ENCODE results near the gene CENPO.

Gene CENPO

DNA sequence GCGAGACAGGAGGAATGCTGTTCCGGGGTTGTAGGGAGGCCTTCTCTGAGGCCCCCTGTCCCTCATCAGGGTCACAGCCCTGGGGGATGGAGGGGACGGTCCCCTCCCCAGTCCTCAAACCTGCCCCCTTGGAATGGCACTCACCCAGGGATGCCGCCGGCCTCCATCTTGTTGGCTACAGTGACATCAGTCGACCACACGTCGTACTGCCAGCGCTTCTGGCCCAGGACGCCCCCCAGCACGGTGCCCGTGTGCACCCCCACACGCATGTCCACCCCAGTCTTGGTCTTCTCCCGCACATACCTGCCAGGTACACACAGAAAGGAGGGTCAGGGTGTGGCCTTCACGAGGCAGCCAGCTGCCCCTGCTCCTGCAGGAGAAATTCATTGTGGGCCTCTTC, 46.5 kb downstream of the CENPO start:
- no peak for DNase-seq

DNA sequence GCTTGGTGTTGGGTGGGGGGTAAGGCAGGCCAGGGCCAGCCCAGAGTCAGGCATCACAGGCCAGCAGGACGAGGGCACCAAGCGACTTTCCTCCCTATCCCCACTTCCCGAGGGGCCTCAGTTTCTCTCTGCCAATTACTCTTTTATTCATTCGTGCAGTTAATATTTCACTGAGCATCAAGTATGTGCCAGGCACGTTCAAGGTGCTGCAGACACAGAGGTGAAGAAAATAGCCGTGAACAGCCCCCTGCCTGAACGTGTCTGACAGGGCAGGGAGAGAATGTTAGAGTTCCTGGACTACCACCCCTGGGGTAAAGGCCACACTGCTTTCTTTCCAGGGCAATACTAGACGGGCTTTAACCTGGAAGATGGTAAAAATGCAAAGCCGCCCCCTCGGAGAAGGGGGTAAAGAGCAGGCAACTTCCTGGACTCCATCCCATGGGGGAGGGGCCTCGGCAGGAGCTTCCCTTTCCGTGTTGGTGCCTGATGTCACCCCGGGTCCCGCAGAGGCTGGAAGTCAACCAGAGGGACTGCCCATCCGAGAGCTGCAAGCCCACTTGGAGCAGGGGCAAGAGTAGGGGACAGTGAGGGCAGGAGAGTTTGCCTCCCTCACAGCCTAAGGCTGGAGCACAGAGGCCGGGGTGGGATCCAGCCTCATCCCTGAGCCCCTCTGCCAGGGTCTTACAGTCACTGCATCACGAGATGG, 47.1 kb downstream of the CENPO start:
- no peak for DNase-seq

DNA sequence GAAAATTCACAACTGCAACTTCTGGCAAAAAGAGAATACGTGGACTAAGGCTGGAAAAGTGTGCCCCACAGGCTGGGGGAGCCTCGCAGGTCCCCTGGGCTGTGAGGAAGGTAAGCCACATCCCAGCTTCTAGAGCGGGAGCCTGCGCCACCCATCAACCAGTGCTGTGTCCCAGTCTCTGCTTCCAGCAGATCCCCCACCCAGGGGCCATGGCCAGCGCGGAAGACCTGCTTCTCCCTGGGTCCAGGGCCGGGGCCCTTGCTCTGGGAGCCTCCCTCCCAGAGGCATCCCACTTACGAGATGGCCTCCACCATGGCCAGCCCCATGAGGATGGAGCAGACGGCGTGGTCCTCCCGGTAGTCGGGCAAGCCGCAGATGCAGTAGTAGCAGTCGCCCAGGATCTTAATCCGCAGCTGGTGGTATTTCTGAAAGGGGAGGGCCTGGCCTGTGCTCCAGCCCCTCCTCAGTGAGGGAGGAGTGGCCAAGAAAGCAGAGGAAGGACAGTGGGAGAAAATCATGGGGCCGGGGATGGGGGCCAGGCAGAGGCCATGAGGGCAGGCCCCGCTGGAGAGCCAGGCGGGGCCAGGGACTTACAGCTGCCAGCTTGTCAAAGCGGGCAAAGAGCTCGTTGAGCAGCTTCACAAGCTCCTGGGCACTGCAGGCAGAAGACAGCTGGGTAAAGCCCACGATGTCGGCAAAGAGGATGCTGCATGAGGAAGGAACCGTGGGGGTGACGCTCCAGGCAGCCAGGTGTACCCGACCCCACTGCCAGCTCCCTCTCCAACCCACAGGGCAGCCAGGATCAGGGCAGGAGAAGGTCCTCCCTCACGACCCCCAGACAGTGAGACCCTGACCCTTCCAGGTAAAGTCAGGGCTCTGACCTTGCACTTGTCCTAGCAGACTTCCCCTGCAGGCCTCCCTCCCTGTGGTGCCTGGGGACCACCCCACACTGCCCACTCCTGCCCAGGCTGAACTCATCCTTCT, 48.0 kb downstream of the CENPO start:
- peak; percentile 37 for DNase-seq

- no peak for DNase-seq
These were observed 49.1 kb downstream of the CENPO start for GRCh38 chr2:24842081-24843050.

DNA sequence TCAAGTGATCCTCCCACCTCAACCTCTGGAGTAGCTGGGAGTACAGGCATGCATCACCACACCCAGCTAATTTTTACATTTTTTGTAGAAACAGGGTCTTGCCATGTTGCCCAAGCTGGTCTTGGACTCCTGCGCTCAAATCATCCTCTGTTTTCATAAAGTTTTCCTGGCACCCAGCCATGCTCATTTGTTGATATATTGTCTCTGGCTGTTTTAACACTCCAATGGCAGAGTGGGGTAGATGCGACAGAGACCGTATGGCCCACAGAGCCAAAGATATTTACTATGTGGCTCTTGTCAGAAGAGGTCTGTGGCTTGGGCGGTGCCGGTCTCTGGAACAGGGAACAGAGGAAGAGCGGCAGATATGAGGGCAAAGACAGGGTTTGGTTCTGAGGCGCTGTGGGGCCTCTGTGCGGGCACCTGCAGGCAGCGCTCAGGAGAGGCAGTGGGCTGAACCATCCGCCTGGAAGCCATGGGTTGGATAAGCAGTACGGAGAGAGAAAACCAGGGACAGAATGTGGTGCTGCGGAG, 50.2 kb downstream of the CENPO start:
- DNase-seq = no peak

- no peak for DNase-seq
These were observed 50.9 kb downstream of the CENPO start for GRCh38 chr2:24844023-24844685.

- DNase-seq = no peak
These were observed 52.5 kb downstream of the CENPO start for GRCh38 chr2:24845691-24846090.

GRCh38 chr2:24850944-24851343, 57.7 kb downstream of the CENPO start:
- DNase-seq = no peak

DNA sequence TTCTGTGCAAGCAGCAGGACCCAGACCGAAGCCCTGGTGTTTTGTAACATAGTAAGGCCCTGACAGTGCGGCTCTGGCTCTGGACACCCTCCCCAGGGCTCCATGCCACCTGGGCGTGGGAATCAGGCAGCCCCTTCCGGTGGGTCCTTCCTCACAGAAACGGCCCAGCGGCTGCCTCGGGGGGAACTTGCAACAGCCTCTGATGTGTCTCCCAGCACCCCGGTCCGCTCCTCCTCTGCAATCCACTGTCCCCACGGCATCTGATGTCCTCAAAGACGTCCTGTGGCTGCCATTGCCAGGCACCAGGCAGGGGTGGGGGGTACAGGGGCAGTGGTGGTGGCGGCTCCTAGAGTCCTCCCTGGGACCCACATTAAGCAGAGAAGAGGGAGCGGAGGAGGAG, 58.8 kb downstream of the CENPO start:
- DNase-seq = no peak

GRCh38 chr2:24852431-24853020, 59.3 kb downstream of the CENPO start:
- DNase-seq = no peak

DNA sequence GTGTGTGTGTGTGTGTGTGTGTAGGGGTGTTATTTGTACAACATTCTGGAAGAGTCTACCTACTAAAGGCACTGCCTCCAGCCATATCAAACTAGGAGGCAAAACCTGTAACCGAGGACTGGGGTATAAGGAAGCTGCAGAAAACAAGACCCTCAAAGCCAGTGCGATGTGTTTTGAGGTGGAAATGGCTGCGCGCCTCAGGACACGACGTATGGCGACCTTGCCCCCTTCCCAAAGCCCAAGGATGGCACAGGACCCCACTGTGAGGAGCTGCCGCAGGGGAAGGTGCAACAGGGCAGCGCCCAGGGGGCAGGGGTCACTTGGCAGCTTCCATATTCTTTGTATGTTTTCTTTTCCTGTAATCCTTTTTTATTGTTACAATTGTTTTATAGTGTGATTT, 59.8 kb downstream of the CENPO start:
- no peak for DNase-seq

DNA sequence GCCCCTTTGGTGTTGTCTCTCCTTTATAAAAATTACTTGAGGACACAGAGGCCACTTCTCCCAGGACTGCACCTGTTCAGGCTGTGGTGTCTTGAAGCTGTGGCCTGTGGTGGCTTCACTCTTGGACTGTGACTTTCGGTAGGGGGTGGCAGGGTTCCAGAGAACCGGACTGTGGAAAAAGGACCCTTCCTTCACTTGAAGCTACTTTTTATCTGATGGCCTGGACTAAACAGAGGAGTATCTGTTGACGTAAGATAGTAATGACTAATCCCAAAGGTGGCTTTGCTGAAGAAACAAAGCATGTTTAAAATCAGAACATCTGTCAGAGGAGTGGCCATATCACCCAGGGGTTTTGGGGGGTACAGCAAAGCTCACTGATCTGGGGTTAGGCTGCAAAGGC, 60.8 kb downstream of the CENPO start:
- DNase-seq = no peak

DNA sequence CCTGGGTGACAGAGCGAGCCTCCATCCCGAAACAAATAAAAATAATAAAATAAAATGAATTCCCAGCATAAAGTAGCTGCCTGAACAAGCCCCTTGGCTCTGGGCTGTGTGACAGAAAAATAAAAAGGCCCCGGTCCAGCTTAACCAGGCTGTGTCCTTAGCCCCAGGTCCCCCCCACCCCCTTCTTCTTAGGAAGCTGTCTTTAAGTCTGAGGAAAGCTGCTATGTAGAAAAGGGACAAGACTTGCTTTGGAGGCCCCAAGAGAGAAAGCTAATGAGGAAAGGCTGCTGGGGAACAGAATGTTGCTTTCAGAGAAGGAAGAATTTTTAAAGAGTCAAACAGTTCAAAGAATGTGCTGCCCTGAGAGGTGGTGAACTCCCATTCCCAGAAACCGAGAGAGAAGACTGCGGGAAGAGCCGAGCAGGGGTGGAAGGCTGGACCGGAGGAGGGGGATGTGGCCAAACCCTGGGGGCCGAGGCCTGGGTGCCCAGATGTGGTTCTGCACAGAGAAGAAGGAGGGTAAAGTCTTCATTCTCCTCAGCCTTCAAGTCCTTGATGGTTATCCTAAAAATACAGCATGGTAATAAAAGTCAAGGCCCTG, 61.9 kb downstream of the CENPO start:
- DNase-seq = no peak

- DNase-seq = no peak
These were observed 62.5 kb downstream of the CENPO start for GRCh38 chr2:24855726-24856125.

- no peak for DNase-seq
These were observed 63.6 kb downstream of the CENPO start for GRCh38 chr2:24856791-24857211.

- no peak for DNase-seq
These were observed 64.5 kb downstream of the CENPO start for GRCh38 chr2:24857746-24858145.

- no peak for DNase-seq
These were observed 65.8 kb downstream of the CENPO start for GRCh38 chr2:24858996-24859395.

DNA sequence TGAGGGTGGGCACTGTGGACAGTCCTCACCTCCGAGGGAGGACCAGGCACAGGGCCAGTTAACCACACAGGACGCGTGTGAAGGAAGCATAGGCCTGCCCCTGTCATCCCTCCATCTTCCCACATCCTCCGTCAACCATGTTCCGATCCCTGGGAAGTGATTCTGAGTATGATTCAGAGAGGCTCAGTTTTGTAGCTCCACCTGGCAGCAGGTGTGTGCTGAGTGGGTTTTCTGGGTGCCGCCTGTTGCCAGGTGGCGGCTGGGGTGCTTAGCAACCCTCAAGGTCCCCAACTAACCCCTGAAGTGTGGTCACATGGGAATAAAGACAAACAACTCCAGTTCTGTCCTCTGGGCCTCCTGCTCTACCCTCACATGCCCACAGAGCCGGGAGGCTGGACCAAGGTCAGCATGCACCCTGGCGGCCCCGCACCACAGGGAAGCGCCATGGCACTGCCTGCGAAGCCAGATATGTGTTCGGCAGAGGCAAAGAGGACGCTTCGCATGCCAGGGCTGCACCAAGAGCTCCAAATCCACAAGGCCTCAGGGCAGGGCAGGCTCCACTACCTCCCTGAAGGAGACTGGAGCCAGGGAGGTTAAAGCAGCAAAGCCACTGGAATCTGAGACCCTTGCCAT, 66.9 kb downstream of the CENPO start:
- no peak for DNase-seq

- no peak for DNase-seq
These were observed 67.4 kb downstream of the CENPO start for GRCh38 chr2:24860631-24861030.

- no peak for DNase-seq
These were observed 68.3 kb downstream of the CENPO start for GRCh38 chr2:24861500-24861899.

DNA sequence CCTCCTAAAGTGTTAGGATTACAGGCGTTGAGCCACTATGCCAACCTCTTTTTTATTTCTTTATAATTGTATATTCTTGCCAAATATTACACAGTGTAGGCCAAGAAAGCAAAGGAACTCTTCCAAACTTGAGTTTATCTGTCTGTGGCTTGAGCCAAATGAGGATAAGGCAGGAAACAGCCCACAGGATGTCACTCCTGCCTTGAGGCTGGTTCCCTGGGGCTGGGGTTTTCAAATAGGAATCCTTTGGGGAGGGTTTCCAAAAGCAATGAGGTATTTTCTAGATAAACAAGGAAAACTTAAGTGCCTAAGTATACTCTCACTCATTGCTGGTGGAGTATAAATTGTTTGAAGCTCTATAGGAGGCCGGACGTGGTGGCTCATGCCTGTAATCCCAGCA, 70.4 kb downstream of the CENPO start:
- DNase-seq = no peak
